ENCODE results near the gene KCNK7.

Gene KCNK7

GRCh38 chr11:65630215-65630614 is 34.6 kb upstream of the KCNK7 start:
- DNase-seq: no peak
- in situ Hi-C loops (cut with HindIII; ENCODE audit: low pct_ligation_motif_present, low pct_unique_long_range_greater_than_20kb, low sequenced_read_pairs): no loop called here

- no peak for DNase-seq
- in situ Hi-C loops (cut with HindIII; ENCODE audit: low pct_ligation_motif_present, low pct_unique_long_range_greater_than_20kb, low sequenced_read_pairs): no loop called here
Measured at GRCh38 chr11:65629579-65629978, 34.0 kb upstream of the KCNK7 start.

GRCh38 chr11:65627202-65627601 is 31.6 kb upstream of the KCNK7 start:
- no peak for DNase-seq
- in situ Hi-C loops (cut with HindIII; ENCODE audit: low pct_ligation_motif_present, low pct_unique_long_range_greater_than_20kb, low sequenced_read_pairs): no loop called here

- in situ Hi-C loops (cut with HindIII; ENCODE audit: low pct_ligation_motif_present, low pct_unique_long_range_greater_than_20kb, low sequenced_read_pairs): no loop called here
- peak; percentile 40 for DNase-seq
Measured at GRCh38 chr11:65625628-65626342, 30.2 kb upstream of the KCNK7 start.

GRCh38 chr11:65624931-65625627 is 29.5 kb upstream of the KCNK7 start:
- DNase-seq: no peak
- in situ Hi-C loops (cut with HindIII; ENCODE audit: low pct_ligation_motif_present, low pct_unique_long_range_greater_than_20kb, low sequenced_read_pairs): no loop called here

GRCh38 chr11:65623852-65624616 is 28.4 kb upstream of the KCNK7 start:
- DNase-seq: no peak
- in situ Hi-C loops (cut with HindIII; ENCODE audit: low pct_ligation_motif_present, low pct_unique_long_range_greater_than_20kb, low sequenced_read_pairs): no loop called here

GRCh38 chr11:65623177-65623576 is 27.6 kb upstream of the KCNK7 start:
- no peak for DNase-seq
- in situ Hi-C loops (cut with HindIII; ENCODE audit: low pct_ligation_motif_present, low pct_unique_long_range_greater_than_20kb, low sequenced_read_pairs): no loop called here

- no peak for DNase-seq
- in situ Hi-C loops (cut with HindIII; ENCODE audit: low pct_ligation_motif_present, low pct_unique_long_range_greater_than_20kb, low sequenced_read_pairs): no loop called here
Measured at GRCh38 chr11:65622011-65622410, 26.4 kb upstream of the KCNK7 start.

- no peak for DNase-seq
- in situ Hi-C loops (cut with HindIII; ENCODE audit: low pct_ligation_motif_present, low pct_unique_long_range_greater_than_20kb, low sequenced_read_pairs): no loop called here
Measured at GRCh38 chr11:65621460-65621859, 25.9 kb upstream of the KCNK7 start.

- no peak for DNase-seq
- in situ Hi-C loops (cut with HindIII; ENCODE audit: low pct_ligation_motif_present, low pct_unique_long_range_greater_than_20kb, low sequenced_read_pairs): no loop called here
Measured at GRCh38 chr11:65620666-65621065, 25.1 kb upstream of the KCNK7 start.

- in situ Hi-C loops (cut with HindIII; ENCODE audit: low pct_ligation_motif_present, low pct_unique_long_range_greater_than_20kb, low sequenced_read_pairs): no loop called here
- DNase-seq: no peak
Measured at GRCh38 chr11:65619281-65619928, 23.8 kb upstream of the KCNK7 start.

GRCh38 chr11:65618763-65619162 is 23.2 kb upstream of the KCNK7 start:
- DNase-seq: no peak
- in situ Hi-C loops (cut with HindIII; ENCODE audit: low pct_ligation_motif_present, low pct_unique_long_range_greater_than_20kb, low sequenced_read_pairs): no loop called here

- in situ Hi-C loops (cut with HindIII; ENCODE audit: low pct_ligation_motif_present, low pct_unique_long_range_greater_than_20kb, low sequenced_read_pairs): no loop called here
- DNase-seq: no peak
Measured at GRCh38 chr11:65617990-65618751, 22.6 kb upstream of the KCNK7 start.

- no peak for DNase-seq
- in situ Hi-C loops (cut with HindIII; ENCODE audit: low pct_ligation_motif_present, low pct_unique_long_range_greater_than_20kb, low sequenced_read_pairs): no loop called here
Measured at GRCh38 chr11:65617136-65617850, 21.7 kb upstream of the KCNK7 start.

GRCh38 chr11:65616575-65617001 is 21.0 kb upstream of the KCNK7 start:
- in situ Hi-C loops (cut with HindIII; ENCODE audit: low pct_ligation_motif_present, low pct_unique_long_range_greater_than_20kb, low sequenced_read_pairs): no loop called here
- DNase-seq: no peak

- peak; percentile 44 for DNase-seq
Measured at GRCh38 chr11:65615950-65616574, 20.5 kb upstream of the KCNK7 start.

GRCh38 chr11:65615229-65615949 is 19.8 kb upstream of the KCNK7 start, which contains the start of gene PCNX3:
PCNX3 (plus strand) TSS chr11:65615776; CDS start chr11:65616312, 536 bp downstream.
- peak; percentile 99 for DNase-seq
- in situ Hi-C loops (cut with HindIII; ENCODE audit: low pct_ligation_motif_present, low pct_unique_long_range_greater_than_20kb, low sequenced_read_pairs): no loop called here

More at GRCh38 chr11:65615950-65616574, 20.5 kb upstream of the KCNK7 start:
- in situ Hi-C loops (cut with HindIII; ENCODE audit: low pct_ligation_motif_present, low pct_unique_long_range_greater_than_20kb, low sequenced_read_pairs): no loop called here

Data from ACHN (cell line).